HG03175 (cell line): ENCODE data around the gene USP24.

Source experiments
- ATAC-seq: cut with Tn5 transposase; IDR thresholded peaks from one replicate; pipeline ENCODE4 v1.9.1; 2021; ENCODE audit warnings: mild to moderate bottlenecking, moderate library complexity; ENCODE audit not compliant: unreplicated experiment

USP24 gene

GRCh38 chr1:55073187-55073916 lies 141.8 kb downstream of the USP24 start:
- ATAC-seq, result peak; percentile 70

GRCh38 chr1:55071477-55071876 lies 143.7 kb downstream of the USP24 start:
- no peak for ATAC-seq

DNA sequence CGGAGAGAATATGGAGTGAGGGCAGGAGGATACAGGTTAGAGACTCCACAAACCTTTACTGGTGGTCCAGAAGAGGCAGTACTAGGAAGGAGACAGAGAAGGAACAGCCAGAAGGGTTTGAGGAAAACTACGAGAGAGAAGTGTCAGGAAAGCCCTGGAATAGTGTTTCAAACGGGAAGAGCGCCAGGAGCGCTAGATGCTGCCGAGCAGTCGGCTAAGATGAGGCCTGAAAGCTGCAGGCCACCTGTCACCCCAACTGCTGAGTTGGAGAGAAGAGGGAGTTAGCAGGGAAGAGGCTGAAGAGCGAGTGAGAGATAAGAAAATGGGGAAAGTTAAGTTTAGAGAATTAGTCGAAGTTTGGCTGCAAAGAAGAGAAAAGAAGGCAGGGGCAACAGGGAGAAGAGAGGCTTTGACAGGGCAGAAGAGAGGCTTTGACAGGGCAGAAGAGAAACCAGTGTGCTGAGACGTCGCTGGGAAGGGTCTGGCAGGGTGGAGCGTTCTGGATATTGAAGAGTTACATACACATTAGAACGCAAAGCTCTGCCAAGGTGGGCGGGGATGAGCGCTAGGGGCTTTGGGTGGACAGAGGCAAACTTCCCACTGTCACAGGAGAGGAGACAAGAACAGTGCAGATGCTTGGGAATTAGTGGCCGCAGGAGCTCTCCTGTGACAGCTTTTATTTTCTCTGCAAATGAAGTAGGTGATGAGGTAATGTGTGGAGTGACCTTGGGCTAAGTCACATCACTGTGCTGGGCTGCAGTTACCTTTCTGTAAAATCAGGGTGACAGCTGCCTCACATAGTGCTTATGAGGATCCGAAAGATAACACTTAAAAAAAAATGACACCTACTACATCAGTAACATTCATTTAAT lies 144.6 kb downstream of the USP24 start:
- no peak for ATAC-seq

GRCh38 chr1:55069280-55069679 lies 145.9 kb downstream of the USP24 start:
- ATAC-seq, result no peak

DNA sequence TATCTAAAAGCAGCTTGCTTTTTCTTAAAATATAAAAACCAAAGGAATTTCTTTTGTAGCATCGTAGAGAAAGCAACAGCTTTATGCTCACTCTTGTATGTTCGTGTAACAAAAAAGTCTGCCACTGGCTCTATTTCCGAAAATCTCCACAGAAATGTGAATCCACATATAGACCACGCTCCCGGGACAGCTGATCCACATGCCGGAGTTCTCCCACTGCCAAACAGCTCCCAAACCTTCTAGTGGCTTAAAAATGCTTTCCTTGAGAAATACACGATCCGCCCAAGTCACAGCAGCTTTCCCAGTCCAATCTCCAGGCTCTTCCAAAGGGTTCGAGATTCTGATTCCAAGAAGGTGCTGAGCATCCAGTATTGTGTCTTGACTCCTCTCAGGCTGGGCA lies 146.5 kb downstream of the USP24 start:
- ATAC-seq, result no peak

- no peak for ATAC-seq
Observed at GRCh38 chr1:55067914-55068313, 147.2 kb downstream of the USP24 start.

DNA sequence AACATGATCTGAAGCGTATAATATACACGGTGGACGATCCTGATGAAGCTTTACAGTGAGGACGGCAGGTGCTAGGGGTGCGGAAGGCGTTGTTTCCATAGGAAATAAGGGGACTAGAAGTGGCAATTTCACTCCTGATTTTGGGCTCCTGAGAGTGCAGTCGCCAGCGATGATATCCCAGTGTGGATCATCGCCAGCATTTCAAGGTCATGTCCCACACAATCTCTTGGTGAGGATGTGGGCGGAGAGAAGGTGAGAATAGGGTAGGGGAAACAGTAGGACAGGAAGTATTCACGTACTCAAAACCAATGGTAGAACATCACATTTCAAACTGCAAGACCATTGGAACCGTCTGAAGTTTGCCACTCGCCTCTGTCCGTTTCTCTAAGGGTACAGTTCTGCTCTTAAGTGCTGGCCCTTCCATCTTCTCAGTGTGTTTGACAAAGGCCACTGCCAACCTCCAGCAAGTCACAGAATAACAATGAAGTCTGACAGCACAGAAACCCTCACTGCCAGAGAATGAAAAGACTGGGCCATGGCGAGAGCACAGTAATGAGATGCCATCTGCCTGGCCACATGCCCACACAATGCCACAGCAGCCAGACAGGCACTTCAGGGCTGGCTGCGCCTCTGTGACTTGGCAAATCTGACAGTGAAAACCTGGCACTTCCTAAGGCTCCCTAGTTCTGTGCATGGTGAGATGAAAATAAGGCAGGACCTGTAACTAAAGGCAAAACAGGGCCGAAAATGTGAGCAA lies 148.0 kb downstream of the USP24 start:
- ATAC-seq, result no peak

- no peak for ATAC-seq
Observed at GRCh38 chr1:55065648-55066047, 149.5 kb downstream of the USP24 start.

GRCh38 chr1:55064861-55065263 lies 150.3 kb downstream of the USP24 start:
- no peak for ATAC-seq

- ATAC-seq, result peak; percentile 76
Observed at GRCh38 chr1:55064071-55064581, 151.0 kb downstream of the USP24 start.

DNA sequence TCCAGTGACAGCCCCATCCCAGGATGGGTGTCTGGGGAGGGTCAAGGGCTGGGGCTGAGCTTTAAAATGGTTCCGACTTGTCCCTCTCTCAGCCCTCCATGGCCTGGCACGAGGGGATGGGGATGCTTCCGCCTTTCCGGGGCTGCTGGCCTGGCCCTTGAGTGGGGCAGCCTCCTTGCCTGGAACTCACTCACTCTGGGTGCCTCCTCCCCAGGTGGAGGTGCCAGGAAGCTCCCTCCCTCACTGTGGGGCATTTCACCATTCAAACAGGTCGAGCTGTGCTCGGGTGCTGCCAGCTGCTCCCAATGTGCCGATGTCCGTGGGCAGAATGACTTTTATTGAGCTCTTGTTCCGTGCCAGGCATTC lies 151.6 kb downstream of the USP24 start:
- no peak for ATAC-seq

DNA sequence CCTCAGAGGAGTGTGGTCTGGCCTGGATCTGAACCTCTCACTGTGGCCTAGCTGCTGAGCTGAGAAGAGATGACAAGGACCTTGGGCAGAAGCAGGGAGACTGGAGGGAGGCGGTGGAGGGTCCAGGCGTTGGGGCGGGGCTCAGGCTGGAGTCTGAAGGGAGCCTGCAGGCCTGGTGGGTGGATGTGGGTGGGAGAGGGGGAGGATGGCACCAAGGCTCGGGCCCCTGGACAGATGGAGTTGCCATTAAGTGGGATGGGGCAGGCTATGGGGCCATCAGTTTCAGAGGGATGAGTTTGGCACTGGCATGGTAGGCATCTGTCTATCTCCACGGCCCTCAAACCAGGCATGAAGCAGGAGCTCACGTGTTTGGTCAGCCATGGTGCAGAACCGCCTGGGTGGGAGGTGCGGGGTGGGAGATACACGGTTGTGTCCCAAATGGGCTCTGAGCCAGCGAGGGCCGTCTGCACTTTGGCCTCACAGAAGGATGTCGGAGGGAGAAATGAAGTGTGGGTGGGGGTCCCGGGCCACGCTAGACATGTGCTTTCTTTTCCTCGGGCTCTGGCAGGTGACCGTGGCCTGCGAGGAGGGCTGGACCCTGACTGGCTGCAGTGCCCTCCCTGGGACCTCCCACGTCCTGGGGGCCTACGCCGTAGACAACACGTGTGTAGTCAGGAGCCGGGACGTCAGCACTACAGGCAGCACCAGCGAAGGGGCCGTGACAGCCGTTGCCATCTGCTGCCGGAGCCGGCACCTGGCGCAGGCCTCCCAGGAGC lies 152.2 kb downstream of the USP24 start:
- no peak for ATAC-seq

GRCh38 chr1:55061706-55062321 lies 153.3 kb downstream of the USP24 start:
- no peak for ATAC-seq

DNA sequence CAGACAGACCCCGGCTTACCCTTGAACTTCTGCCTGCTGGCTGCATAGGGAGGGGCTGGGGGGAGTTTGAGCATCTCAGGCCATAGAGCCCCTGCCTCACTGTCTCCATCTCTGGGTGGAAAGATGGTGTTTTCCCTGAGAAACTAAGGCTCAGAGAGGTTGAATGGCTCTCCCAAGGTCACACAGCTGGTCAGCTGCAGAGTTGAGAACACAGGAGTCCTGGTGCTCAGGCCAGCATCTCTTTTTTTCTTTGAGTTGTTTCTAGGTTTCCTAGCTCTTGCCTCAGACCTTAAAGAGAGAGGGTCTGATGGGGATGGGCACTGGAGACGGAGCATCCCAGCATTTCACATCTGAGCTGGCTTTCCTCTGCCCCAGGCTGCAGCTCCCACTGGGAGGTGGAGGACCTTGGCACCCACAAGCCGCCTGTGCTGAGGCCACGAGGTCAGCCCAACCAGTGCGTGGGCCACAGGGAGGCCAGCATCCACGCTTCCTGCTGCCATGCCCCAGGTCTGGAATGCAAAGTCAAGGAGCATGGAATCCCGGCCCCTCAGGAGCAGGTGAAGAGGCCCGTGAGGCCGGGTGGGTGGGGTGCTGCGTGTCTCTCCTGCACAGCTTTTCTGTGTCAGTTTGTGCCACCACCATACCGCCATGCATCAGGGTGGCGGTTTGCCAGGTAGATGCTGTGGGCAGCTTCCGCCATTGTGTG lies 154.0 kb downstream of the USP24 start:
- no peak for ATAC-seq

DNA sequence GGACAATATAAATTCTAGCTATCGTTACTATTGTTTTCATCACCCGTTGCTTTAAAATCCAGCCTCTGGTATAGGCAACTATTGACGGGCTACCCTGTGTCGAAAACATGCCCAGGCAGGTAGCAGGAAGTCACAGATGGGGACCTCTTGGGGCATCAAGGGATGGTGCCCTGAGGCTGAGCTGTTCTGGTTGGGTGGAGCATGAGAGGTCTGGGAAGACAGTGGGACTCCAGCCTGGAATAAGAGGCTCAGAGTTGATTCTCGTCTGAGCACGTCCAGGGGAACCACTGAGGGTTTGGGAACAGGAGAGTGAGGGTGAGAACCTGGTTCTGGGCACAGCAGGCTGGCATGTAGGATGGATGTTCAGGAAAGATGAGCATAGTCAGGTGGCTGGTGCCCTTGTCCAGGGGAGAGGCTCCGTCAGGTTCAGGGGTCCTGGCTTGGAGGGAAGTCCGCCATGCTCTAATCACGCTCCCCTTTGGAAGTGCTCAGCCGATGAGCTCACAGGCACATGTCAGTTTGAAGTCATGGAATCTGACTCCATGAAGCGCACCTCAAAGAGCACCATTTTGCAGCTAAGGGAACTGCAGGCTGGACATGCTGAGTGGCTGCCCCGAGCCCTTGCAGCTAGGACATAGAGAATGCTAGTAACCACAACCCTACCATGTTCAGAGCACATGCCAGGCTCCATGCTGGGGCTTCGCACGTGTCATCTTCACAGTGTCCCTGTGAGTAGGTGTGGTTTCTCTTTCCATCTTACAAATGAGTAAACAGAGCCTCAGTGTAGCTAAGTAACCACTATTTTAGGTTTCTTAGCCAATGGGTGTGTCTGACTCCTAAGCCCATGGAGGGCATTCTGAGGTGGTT lies 154.8 kb downstream of the USP24 start:
- ATAC-seq, result peak; percentile 54

DNA sequence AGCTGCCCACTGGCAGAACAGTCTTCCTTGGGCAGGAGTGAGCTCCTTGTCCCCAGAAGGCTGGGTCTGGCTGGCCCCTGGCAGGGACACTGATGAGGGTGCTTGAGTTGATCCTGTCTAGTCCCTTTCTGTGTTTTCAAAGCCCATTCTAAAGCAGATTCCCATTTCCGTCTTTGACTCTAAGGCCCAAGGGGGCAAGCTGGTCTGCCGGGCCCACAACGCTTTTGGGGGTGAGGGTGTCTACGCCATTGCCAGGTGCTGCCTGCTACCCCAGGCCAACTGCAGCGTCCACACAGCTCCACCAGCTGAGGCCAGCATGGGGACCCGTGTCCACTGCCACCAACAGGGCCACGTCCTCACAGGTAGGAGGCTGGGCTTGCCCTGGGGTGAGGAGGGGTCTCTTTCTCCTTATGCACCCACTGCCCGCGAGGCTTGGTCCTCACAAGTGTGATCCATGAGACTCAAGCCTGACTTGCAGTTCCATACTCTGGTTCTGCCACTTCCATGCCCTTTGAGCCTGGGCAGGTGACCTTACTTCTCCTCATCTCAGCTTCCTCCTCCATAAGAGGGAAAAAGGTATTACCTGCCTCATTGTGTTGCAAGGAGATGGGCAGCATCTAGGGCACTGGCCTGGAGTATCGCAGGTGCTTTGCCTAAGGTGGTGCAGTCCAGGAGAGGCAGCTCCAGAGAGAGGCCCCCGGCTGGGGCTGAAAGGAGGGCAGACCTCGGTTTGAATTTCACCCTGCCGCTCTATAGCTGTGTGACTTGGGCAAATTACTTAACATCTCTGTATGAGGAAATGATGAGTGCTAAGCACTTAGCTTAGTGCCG lies 155.6 kb downstream of the USP24 start:
- no peak for ATAC-seq

- no peak for ATAC-seq
Observed at GRCh38 chr1:55057956-55058298, 157.2 kb downstream of the USP24 start.
